GM20000 (cell line): Measurements from ENCODE around the gene PPM1D.

Experiments
- DNase-seq: peaks from one replicate; pipeline ENCODE4 v3.0.0; 2012; ENCODE audit warnings: low spot score
- TF ChIP-seq, protein P1 (sequence below): IDR thresholded peaks from 2 replicates; pipeline ENCODE4 v1.5.1; 2012; ENCODE audit warnings: mild to moderate bottlenecking, control low read depth; ENCODE audit errors: extremely low read depth, missing control alignments

Gene PPM1D

DNA sequence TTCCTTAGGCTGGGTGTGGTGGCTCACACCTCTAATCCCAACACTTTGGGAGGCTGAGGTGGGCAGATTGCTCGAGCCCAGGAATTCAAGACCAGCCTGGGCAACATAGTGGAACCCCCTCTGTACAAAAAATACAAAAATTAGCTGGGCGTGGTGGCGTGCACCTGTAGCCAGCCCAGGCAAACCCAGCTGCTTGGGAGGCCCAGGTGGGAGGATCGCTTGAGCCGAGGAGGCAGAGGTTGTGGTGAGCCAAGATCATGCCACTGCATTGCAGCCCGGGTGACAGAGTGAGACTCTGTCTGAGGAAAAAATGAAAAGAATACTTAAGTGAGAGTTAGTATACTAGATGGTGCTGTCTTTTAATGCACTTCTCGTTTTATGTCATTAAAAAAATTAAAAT lies 15.1 kb downstream of the PPM1D start:
- no peak for DNase-seq
- TF ChIP-seq, protein P1, sequence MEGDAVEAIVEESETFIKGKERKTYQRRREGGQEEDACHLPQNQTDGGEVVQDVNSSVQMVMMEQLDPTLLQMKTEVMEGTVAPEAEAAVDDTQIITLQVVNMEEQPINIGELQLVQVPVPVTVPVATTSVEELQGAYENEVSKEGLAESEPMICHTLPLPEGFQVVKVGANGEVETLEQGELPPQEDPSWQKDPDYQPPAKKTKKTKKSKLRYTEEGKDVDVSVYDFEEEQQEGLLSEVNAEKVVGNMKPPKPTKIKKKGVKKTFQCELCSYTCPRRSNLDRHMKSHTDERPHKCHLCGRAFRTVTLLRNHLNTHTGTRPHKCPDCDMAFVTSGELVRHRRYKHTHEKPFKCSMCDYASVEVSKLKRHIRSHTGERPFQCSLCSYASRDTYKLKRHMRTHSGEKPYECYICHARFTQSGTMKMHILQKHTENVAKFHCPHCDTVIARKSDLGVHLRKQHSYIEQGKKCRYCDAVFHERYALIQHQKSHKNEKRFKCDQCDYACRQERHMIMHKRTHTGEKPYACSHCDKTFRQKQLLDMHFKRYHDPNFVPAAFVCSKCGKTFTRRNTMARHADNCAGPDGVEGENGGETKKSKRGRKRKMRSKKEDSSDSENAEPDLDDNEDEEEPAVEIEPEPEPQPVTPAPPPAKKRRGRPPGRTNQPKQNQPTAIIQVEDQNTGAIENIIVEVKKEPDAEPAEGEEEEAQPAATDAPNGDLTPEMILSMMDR, result no peak

DNA sequence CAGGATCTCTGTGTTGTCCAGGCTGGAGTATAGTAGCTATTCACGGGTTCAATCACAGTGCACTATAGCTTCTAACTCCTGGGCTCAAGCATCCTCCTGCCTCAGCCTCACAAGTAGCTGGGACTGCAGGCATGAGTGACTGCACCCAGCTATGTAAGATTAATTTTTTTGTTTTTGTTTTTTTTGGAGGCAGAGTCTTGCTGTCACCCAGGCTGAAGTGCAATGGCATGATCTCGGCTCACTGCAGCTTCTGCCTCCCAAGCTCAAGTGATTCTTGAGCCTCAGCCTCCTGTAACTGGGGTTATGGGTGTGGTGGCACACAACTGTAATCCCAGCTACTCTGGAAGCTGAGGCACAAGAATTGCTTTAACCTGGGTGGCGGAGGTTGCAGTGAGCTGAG lies 15.8 kb downstream of the PPM1D start:
- DNase-seq, result no peak
- TF ChIP-seq, protein P1, result no peak

DNA sequence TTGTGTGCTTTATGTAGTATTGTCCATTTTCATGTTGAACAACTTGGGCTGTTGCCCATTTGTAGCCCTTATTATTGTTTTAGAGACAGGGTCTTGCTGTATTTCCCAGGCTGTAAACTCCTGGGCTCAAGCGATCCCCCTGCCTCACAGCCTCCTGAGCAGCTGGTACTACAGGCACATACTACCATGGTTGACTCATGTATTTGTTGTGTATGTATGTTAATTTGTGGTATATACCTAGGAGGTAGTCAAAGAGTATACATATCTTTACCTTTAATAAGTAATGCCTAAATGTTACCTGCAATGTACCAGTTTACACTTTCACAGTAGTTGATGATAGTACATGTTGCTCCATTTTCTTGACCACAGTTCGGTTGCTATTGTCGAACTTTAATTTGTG lies 18.1 kb downstream of the PPM1D start:
- TF ChIP-seq, protein P1, result no peak
- DNase-seq, result no peak

DNA sequence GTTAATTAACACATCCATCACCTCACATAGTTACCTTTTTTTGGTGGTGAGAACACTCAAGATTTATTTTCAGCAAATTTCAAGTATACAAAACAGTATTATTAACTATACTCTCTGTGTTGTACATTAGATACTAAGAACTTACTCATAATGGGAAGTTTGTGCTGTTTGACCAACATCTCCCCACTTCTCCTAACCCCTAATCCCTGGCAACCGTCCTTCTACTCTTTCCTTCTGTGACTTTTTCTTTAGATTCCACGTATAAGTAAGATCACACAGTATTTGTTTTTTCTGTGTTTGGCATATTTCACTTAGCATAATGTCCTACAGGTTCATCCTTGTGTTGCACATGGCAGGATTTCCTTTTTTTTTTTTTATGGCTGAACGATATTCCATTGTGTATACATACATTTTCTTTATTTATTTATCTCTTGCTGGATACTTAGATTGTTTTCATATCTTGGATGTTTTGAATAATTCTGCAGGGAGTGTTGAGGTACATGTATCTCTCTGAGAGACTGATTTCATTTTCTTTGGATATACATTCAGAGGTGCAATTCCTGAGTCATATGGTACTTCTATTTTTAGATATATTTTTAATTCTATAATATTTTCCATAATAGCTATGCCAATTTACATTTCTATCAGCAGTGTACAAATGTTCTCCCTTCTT lies 19.0 kb downstream of the PPM1D start:
- no peak for DNase-seq
- TF ChIP-seq, protein P1, result no peak

DNA sequence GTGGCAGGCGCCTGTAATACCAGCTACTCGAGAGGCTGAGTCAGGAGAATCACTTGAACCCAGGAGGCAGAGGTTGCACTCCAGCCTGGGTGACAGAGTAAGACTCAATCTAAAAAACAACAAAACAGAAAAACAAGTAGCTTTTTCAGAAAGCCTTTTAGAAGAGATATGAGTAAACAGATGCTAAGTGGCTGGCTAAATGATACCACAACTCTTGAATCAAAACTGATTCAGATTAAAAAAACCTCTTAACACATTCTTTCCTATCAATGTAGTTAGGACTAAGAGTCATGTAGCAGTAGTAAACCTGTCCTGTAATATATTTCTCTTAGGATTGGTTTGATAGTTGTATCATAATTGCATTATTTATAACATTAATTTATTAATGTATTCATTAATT lies 23.0 kb downstream of the PPM1D start:
- TF ChIP-seq, protein P1, result no peak
- DNase-seq, result no peak

DNA sequence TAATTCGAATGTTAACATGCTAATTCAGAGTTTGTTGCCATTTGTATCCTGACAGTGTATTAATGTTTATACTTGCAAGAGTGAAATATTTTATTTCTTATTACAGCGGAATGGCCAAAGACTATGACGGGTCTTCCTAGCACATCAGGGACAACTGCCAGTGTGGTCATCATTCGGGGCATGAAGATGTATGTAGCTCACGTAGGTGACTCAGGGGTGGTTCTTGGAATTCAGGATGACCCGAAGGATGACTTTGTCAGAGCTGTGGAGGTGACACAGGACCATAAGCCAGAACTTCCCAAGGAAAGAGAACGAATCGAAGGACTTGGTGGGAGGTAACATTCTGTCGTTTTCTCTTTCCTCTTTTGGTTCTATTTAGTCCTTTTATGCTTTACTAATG lies 23.4 kb downstream of the PPM1D start:
- TF ChIP-seq, protein P1, result no peak

DNA sequence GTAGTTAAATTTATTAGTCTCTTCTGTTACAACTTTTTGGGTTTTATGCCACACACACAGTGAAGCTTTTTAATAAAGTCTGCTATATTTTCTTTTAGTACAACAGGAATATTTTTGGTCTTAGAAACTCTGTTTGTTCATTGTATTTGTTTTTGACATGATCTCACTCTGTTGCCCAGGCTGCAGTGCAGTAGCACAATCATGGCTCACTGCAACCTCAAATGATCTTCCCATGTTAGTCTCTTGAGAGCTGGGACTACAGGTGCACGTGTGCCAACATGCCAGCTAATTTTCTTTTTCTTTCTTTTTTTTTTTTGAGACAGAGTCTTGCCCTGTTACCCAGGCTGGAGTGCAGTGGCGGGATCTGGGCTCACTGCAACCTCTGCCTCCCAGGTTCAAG lies 27.1 kb downstream of the PPM1D start:
- TF ChIP-seq, protein P1, result no peak

More for the DNA sequence above, 23.4 kb downstream of the PPM1D start:
- DNase-seq, result no peak

More for the DNA sequence above, 27.1 kb downstream of the PPM1D start:
- no peak for DNase-seq
